Epithelial cell of esophagus (primary cell): Measurements from ENCODE around the gene KRTAP5-4.
A peak's percentile ranks its signal among the peaks of the same experiment; 100 is the strongest.

Experiments used
- DNase-seq: peaks from one replicate; pipeline ENCODE4 v3.0.0; 2010; ENCODE audit warnings: low read depth
- H3K4me3 ChIP-seq: 2 replicates; pipeline ENCODE4 v1.5.1; 2011; ENCODE audit warnings: mild to moderate bottlenecking, low read length, control low read depth
- CTCF ChIP-seq: IDR thresholded peaks from 2 replicates; pipeline ENCODE4 v1.5.1; 2011; ENCODE audit warnings: low read depth, mild to moderate bottlenecking, low read length, control low read depth, inconsistent platforms; ENCODE audit not compliant: insufficient read depth; ENCODE audit errors: missing control alignments

Gene KRTAP5-4

GRCh38 chr11:1645357-1645821 is 23.5 kb upstream of the KRTAP5-4 start:
- no peak for DNase-seq
- no peak for TF ChIP-seq CTCF
- no peak overlapping the region for H3K4me3 ChIP-seq

- DNase-seq, result no peak
- H3K4me3 ChIP-seq, result no peak overlapping the region
- no peak for TF ChIP-seq CTCF
These were observed 22.8 kb upstream of the KRTAP5-4 start for GRCh38 chr11:1644601-1645356.

GRCh38 chr11:1643146-1643690 is 21.3 kb upstream of the KRTAP5-4 start:
- TF ChIP-seq CTCF, result no peak
- H3K4me3 ChIP-seq, result no peak overlapping the region
- DNase-seq, result no peak

- H3K4me3 ChIP-seq, result no peak overlapping the region
- no peak for DNase-seq
- no peak for TF ChIP-seq CTCF
These were observed 20.6 kb upstream of the KRTAP5-4 start for GRCh38 chr11:1642288-1643145.

- TF ChIP-seq CTCF, result no peak
- DNase-seq, result no peak
- no peak overlapping the region for H3K4me3 ChIP-seq
These were observed 19.2 kb upstream of the KRTAP5-4 start for GRCh38 chr11:1641096-1641495.

- peak; percentile 48 for DNase-seq
- peak; percentile 75 for TF ChIP-seq CTCF
- H3K4me3 ChIP-seq, result no peak overlapping the region
These were observed 18.4 kb upstream of the KRTAP5-4 start for GRCh38 chr11:1640076-1640946.
